Measurements from ENCODE around the gene BRF1.

Gene BRF1

GRCh38 chr14:105187935-105188524, 112.8 kb downstream of the BRF1 start:
- H3K4me1 ChIP-seq (ENCODE audit: control insufficient read depth, insufficient read depth, low read length): no peaks in the 10 kb centered on the region
- H3K4me3 ChIP-seq (ENCODE audit: low read length): no peak overlapping the region
- H3K36me3 ChIP-seq (ENCODE audit: control insufficient read depth, insufficient read depth, low read length): no peaks in the 10 kb centered on the region
- H3K9ac ChIP-seq (ENCODE audit: low read length): no peak overlapping the region
- peaks cover 3% of the 10 kb centered on the region for H3K27me3 ChIP-seq (ENCODE audit: control insufficient read depth, insufficient read depth, low read length)
- no peak overlapping the region for H3K27ac ChIP-seq (ENCODE audit: low read depth, low read length)

GRCh38 chr14:105187116-105187515, 113.7 kb downstream of the BRF1 start:
- H3K9ac ChIP-seq (ENCODE audit: low read length): no peak overlapping the region
- H3K4me3 ChIP-seq (ENCODE audit: low read length): no peak overlapping the region
- no peaks in the 10 kb centered on the region for H3K36me3 ChIP-seq (ENCODE audit: control insufficient read depth, insufficient read depth, low read length)
- H3K27ac ChIP-seq (ENCODE audit: low read depth, low read length): no peak overlapping the region
- peaks cover 2% of the 10 kb centered on the region for H3K27me3 ChIP-seq (ENCODE audit: control insufficient read depth, insufficient read depth, low read length)
- no peaks in the 10 kb centered on the region for H3K4me1 ChIP-seq (ENCODE audit: control insufficient read depth, insufficient read depth, low read length)

DNA sequence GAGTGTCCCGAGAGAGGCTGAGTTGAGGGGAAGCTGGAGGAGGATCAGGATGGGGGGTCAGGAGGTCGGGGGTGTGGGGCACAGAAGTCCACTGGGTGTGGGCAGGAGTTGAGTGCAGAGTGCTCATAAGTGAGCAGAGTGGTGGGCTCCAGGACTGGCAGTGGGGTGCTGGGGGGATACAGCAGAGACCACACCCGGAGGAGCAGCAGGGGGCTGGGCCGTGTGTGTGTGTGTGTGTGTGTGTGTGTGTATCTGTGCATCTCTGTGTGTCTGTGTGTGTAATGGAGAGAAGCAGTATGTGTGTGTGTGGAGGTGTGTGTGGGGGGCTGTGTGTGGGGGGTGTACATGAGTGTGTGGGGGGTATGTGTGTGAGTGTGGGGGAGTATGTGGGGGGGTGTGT, 114.8 kb downstream of the BRF1 start:
- Histone ChIP-seq H3K27me3 (ENCODE audit: control insufficient read depth, insufficient read depth, low read length) (peaks cover 2% of the 10 kb centered on the region), H3K4me1 (ENCODE audit: control insufficient read depth, insufficient read depth, low read length) (no peaks in the 10 kb centered on the region), H3K27ac (ENCODE audit: low read depth, low read length) (no peak overlapping the region), H3K36me3 (ENCODE audit: control insufficient read depth, insufficient read depth, low read length) (no peaks in the 10 kb centered on the region), H3K4me3 (ENCODE audit: low read length) (no peak overlapping the region), H3K9ac (ENCODE audit: low read length) (no peak overlapping the region)

DNA sequence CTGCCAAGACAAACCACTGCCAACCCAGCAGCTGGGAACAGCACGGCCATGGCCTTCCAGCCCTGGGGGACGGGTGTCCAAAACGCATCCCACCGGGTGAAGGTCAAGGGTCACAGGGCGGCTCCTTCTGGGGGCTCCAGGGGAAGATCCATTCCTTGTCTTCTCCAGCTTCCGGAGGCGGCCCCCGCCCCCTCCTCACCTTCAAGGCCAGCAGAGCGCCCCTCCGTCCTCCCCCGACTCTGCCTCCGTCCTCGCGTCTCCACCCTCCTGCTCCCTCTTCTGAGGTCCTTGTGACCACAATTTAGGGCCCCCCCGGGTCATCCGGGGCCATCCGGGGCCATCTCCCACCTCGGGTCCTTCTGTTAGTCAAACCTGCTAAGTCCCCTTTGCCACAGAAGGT, 115.8 kb downstream of the BRF1 start:
- Histone ChIP-seq H3K27ac (ENCODE audit: low read depth, low read length) (no peak overlapping the region), H3K4me3 (ENCODE audit: low read length) (no peak overlapping the region), H3K9ac (ENCODE audit: low read length) (no peak overlapping the region), H3K36me3 (ENCODE audit: control insufficient read depth, insufficient read depth, low read length) (no peaks in the 10 kb centered on the region), H3K27me3 (ENCODE audit: control insufficient read depth, insufficient read depth, low read length) (peaks cover 2% of the 10 kb centered on the region), H3K4me1 (ENCODE audit: control insufficient read depth, insufficient read depth, low read length) (no peaks in the 10 kb centered on the region)

DNA sequence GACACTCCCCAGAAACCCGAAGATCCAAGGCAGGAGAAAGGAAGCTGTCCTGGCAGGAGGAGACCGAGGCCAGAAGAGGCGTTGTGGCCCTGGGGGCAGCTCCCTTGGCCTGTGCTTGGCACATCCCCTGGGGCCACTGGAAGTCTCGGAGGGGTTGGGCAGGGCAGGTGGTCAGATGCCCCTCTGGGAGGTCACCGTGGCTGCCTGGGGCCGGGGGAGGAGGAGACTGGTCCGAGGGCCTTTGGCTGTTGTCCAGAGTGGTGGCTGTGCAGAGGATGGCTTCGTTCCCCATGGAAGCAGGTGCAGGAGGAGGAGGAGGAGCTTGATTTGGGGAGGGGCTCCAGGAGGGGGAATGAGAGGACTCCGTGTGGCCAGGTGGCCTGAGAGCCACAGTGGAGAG, 116.3 kb downstream of the BRF1 start:
- Histone ChIP-seq H3K27me3 (ENCODE audit: control insufficient read depth, insufficient read depth, low read length) (peaks cover 2% of the 10 kb centered on the region), H3K27ac (ENCODE audit: low read depth, low read length) (no peak overlapping the region), H3K36me3 (ENCODE audit: control insufficient read depth, insufficient read depth, low read length) (no peaks in the 10 kb centered on the region), H3K4me1 (ENCODE audit: control insufficient read depth, insufficient read depth, low read length) (no peaks in the 10 kb centered on the region), H3K4me3 (ENCODE audit: low read length) (no peak overlapping the region), H3K9ac (ENCODE audit: low read length) (no peak overlapping the region)

- Histone ChIP-seq H3K9ac (ENCODE audit: low read length) (no peak overlapping the region), H3K4me1 (ENCODE audit: control insufficient read depth, insufficient read depth, low read length) (no peaks in the 10 kb centered on the region), H3K27ac (ENCODE audit: low read depth, low read length) (no peak overlapping the region), H3K27me3 (ENCODE audit: control insufficient read depth, insufficient read depth, low read length) (no peaks in the 10 kb centered on the region), H3K4me3 (ENCODE audit: low read length) (no peak overlapping the region), H3K36me3 (ENCODE audit: control insufficient read depth, insufficient read depth, low read length) (no peaks in the 10 kb centered on the region)
These were observed 118.3 kb downstream of the BRF1 start for GRCh38 chr14:105182296-105183020.

- no peak overlapping the region for H3K27ac ChIP-seq (ENCODE audit: low read depth, low read length)
- H3K36me3 ChIP-seq (ENCODE audit: control insufficient read depth, insufficient read depth, low read length): no peaks in the 10 kb centered on the region
- H3K4me1 ChIP-seq (ENCODE audit: control insufficient read depth, insufficient read depth, low read length): no peaks in the 10 kb centered on the region
- H3K27me3 ChIP-seq (ENCODE audit: control insufficient read depth, insufficient read depth, low read length): no peaks in the 10 kb centered on the region
- H3K4me3 ChIP-seq (ENCODE audit: low read length): peak overlapping the region; percentile 48
- H3K9ac ChIP-seq (ENCODE audit: low read length): no peak overlapping the region
These were observed 119.1 kb downstream of the BRF1 start for GRCh38 chr14:105181549-105182295.

DNA sequence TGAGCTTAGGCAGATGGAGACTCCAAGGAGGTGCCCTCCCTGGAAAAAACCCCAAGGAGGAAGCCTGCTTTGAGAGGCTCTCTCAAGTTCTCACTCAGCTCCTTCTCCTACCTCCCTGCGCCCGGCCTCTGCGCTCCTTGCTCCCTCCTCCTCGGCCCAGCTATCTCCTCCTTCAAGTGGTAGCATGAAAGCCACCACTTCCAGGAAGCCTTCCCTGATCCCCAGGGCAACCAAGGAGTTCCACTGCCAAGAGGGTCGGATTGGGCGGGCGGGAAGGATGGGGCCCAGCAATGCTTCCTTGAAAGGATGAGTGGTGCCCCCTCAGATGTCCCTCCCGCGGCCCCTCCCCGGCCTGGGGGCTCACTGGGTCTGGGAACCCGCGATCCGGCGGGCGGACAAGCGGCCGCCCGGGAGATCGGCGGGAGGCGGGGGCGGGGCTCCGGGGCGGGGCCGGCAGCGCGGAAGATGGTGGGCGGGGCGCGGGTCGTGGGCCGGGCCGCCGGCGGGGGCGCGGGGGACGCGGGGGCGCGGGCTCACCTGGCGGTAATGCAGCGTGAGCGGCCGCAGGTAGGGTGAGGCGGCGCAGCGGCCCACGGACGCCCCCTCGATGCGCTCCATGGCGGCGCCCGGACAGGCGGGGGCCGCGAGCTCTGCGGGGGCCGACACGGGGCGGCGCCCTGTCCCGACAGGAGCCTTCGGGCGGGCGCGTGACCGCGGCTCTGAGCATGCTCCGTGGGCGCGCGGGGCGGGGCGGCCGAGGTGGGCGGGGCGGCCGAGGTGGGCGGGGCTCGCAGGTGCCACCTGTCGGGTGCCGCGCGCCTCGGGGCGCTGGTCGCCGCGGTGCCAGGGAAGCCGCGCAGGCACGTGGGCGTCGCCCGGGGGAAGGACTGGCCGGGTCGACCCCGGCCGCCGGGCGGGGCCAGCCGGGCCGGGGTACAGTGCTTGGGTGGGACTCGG, 119.9 kb downstream of the BRF1 start, which contains the start of gene NUDT14:
Gene NUDT14, minus strand, starts transcription at position 721 of the 957 bp plus-strand sequence. Its CDS starts 103 bp downstream, at position 618.
- Histone ChIP-seq H3K27ac (ENCODE audit: low read depth, low read length) (no peak within 1 kb of the TSS), H3K9ac (ENCODE audit: low read length) (no peak within 1 kb of the TSS), H3K4me3 (ENCODE audit: low read length) (peak within 1 kb of the TSS; percentile 66), H3K4me1 (ENCODE audit: control insufficient read depth, insufficient read depth, low read length) (no peaks in the 10 kb centered on the region), H3K36me3 (ENCODE audit: control insufficient read depth, insufficient read depth, low read length) (no peaks in the 10 kb centered on the region), H3K27me3 (ENCODE audit: control insufficient read depth, insufficient read depth, low read length) (no peaks in the 10 kb centered on the region)

DNA sequence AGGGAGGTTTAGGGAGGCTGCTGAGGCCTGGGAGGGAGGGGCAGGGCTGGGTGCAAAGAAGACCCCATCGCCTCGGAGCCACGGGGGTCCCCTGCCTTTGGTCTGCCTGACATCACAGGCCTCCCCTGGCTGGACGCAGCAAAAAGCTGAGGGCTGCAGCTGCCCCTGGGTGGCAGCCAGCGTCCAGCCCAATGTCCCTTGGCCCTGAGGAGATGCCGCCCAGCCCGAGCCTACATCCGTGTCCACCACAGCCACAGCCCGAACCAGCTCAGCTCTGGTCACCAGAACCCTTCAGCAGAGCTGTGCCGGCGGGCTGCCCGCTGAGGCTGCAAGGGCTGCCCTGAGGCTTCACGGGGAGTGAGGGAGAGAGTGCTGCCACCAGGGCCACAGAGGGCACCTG, 121.6 kb downstream of the BRF1 start:
- no peaks in the 10 kb centered on the region for H3K27me3 ChIP-seq (ENCODE audit: control insufficient read depth, insufficient read depth, low read length)
- H3K9ac ChIP-seq (ENCODE audit: low read length): no peak overlapping the region
- H3K36me3 ChIP-seq (ENCODE audit: control insufficient read depth, insufficient read depth, low read length): no peaks in the 10 kb centered on the region
- H3K4me1 ChIP-seq (ENCODE audit: control insufficient read depth, insufficient read depth, low read length): no peaks in the 10 kb centered on the region
- H3K27ac ChIP-seq (ENCODE audit: low read depth, low read length): no peak overlapping the region
- no peak overlapping the region for H3K4me3 ChIP-seq (ENCODE audit: low read length)

GRCh38 chr14:105178868-105179140, 122.0 kb downstream of the BRF1 start:
- no peaks in the 10 kb centered on the region for H3K27me3 ChIP-seq (ENCODE audit: control insufficient read depth, insufficient read depth, low read length)
- H3K4me3 ChIP-seq (ENCODE audit: low read length): no peak overlapping the region
- no peaks in the 10 kb centered on the region for H3K36me3 ChIP-seq (ENCODE audit: control insufficient read depth, insufficient read depth, low read length)
- H3K27ac ChIP-seq (ENCODE audit: low read depth, low read length): no peak overlapping the region
- no peak overlapping the region for H3K9ac ChIP-seq (ENCODE audit: low read length)
- H3K4me1 ChIP-seq (ENCODE audit: control insufficient read depth, insufficient read depth, low read length): no peaks in the 10 kb centered on the region

GRCh38 chr14:105178069-105178867, 122.5 kb downstream of the BRF1 start:
- Histone ChIP-seq H3K4me1 (ENCODE audit: control insufficient read depth, insufficient read depth, low read length) (no peaks in the 10 kb centered on the region), H3K4me3 (ENCODE audit: low read length) (no peak overlapping the region), H3K27me3 (ENCODE audit: control insufficient read depth, insufficient read depth, low read length) (no peaks in the 10 kb centered on the region)

More at GRCh38 chr14:105178069-105178867, 122.5 kb downstream of the BRF1 start:
- Histone ChIP-seq H3K27ac (ENCODE audit: low read depth, low read length) (no peak overlapping the region), H3K36me3 (ENCODE audit: control insufficient read depth, insufficient read depth, low read length) (no peaks in the 10 kb centered on the region), H3K9ac (ENCODE audit: low read length) (no peak overlapping the region)
